A549 (cell line): ENCODE data around the gene PRUNE2.

Experiments used
- CEBPB ChIP-seq, 2 experiments: fragments of >200 bp in 1 of 2; sonication (Bioruptor Twin) in 1 of 2; formaldehyde crosslinking in 1 of 2; IDR thresholded peaks; 2 replicates each; pipeline ENCODE4 v1.6.1; 2012 to 2016
- CTCF ChIP-seq: fragments of >200 bp; sonication (Bioruptor Twin); formaldehyde crosslinking; IDR thresholded peaks from 3 replicates; pipeline ENCODE4 v1.5.1; 2016
- EP300 ChIP-seq, 2 experiments: fragments of >200 bp; sonication (Bioruptor Twin); formaldehyde crosslinking; IDR thresholded peaks; 2 replicates in 1 of 2; 3 replicates in 1 of 2; pipeline ENCODE4 v1.6.1; 2016 to 2017
- ESRRA ChIP-seq: fragments of 150-350 bp; IDR thresholded peaks from 2 replicates; pipeline ENCODE4 v1.6.1; 2014; ENCODE audit warnings: mild to moderate bottlenecking, low read length, borderline replicate concordance
- FOXS1 ChIP-seq: fragments of 250-450 bp; sonication (Bioruptor Pico); IDR thresholded peaks from 2 replicates; pipeline ENCODE4 v1.5.0; 2020; ENCODE audit warnings: mild to moderate bottlenecking, moderate library complexity
- HOXA7 ChIP-seq: fragments of 250-450 bp; sonication (Bioruptor Pico); IDR thresholded peaks from 2 replicates; pipeline ENCODE4 v1.5.0; 2020; ENCODE audit warnings: mild to moderate bottlenecking, moderate library complexity
- HOXB13 ChIP-seq: fragments of 250-450 bp; sonication (Bioruptor Pico); IDR thresholded peaks from 2 replicates; pipeline ENCODE4 v1.5.0; 2020; ENCODE audit warnings: low read depth, mild to moderate bottlenecking, moderate library complexity
- JUN ChIP-seq, 2 experiments: fragments of >200 bp; sonication (Bioruptor Twin); formaldehyde crosslinking; IDR thresholded peaks; 2 replicates in 1 of 2; 3 replicates in 1 of 2; pipeline ENCODE4 v1.6.1; 2016 to 2017
- MAX ChIP-seq: IDR thresholded peaks from 2 replicates; pipeline ENCODE4 v1.6.1; 2012
- MYC ChIP-seq: IDR thresholded peaks from 2 replicates; pipeline ENCODE4 v1.6.1; 2012; ENCODE audit warnings: mild to moderate bottlenecking, inconsistent platforms, low read length, improper control_type of control experiment, borderline replicate concordance
- POLR2A ChIP-seq: IDR thresholded peaks from 2 replicates; pipeline ENCODE4 v1.6.1; 2012; ENCODE audit warnings: mild to moderate bottlenecking, low read length
- RAD21 ChIP-seq, 2 experiments: fragments of >200 bp in 1 of 2; sonication (Bioruptor Twin) in 1 of 2; formaldehyde crosslinking in 1 of 2; IDR thresholded peaks in 1 of 2; conservative IDR thresholded peaks in 1 of 2; 2 replicates in 1 of 2; 3 replicates in 1 of 2; pipeline ENCODE4 v1.6.1; 2012 to 2018; ENCODE audit warnings: inconsistent platforms in 1 of 2
- RNF2 ChIP-seq: fragments of 200-600 bp; sonication (generic); IDR thresholded peaks from 2 replicates; pipeline ENCODE4 v1.6.1; 2016; ENCODE audit warnings: low read depth, mild to moderate bottlenecking, antibody characterized with exemption, moderate library complexity, borderline replicate concordance
- ZC3H11A ChIP-seq: fragments of 450-650 bp; IDR thresholded peaks from 2 replicates; pipeline ENCODE4 v1.6.1; 2014; ENCODE audit warnings: antibody characterized with exemption, mild to moderate bottlenecking

GRCh38 chr9:76592974-76593347 lies 313.0 kb downstream of the PRUNE2 start:
- TF ChIP-seq MYC, result no peak
- TF ChIP-seq RNF2, result no peak
- no peak for TF ChIP-seq CTCF
- TF ChIP-seq POLR2A, result no peak
- TF ChIP-seq MAX, result no peak
- TF ChIP-seq RAD21 (conservative IDR thresholded peaks at IDR 0.05 in 1 of 2, IDR thresholded peaks at IDR 0.05 in 1 of 2), result no peak
- no peak for TF ChIP-seq FOXS1 (CRISPR knock-in tag)
- no peak for TF ChIP-seq ZC3H11A
- TF ChIP-seq CEBPB (IDR thresholded peaks at IDR 0.05), result no peak
- no peak for TF ChIP-seq EP300 (IDR thresholded peaks at IDR 0.05)
- no peak for TF ChIP-seq HOXA7
- TF ChIP-seq HOXB13 (CRISPR knock-in tag), result no peak
- no peak for TF ChIP-seq ESRRA
- TF ChIP-seq JUN (IDR thresholded peaks at IDR 0.05), result no peak
